GM12892 (cell line): ENCODE measurements around the gene CEP112.

Experiments
- DNase-seq: peaks from one replicate; pipeline ENCODE4 v3.0.0; 2011; ENCODE audit not compliant: insufficient read length
- FAIRE-seq: peaks from 2 replicates; lab custom pipeline; 2011; peaks lifted over from hg19 to GRCh38; lab: Jason Lieb, UNC
- POLR2A ChIP-seq: IDR thresholded peaks from 2 replicates; pipeline ENCODE4 v1.6.1; 2011; ENCODE audit warnings: low read depth, low read length, control low read depth
- POLR2AphosphoS5 ChIP-seq: IDR thresholded peaks from 2 replicates; pipeline ENCODE4 v1.6.1; 2011; ENCODE audit warnings: low read depth, low read length, control low read depth
- TAF1 ChIP-seq: IDR thresholded peaks from 2 replicates; pipeline ENCODE4 v1.6.1; 2011; ENCODE audit warnings: low read depth, mild to moderate bottlenecking, control low read depth, low read length, borderline replicate concordance

CEP112 gene

DNA sequence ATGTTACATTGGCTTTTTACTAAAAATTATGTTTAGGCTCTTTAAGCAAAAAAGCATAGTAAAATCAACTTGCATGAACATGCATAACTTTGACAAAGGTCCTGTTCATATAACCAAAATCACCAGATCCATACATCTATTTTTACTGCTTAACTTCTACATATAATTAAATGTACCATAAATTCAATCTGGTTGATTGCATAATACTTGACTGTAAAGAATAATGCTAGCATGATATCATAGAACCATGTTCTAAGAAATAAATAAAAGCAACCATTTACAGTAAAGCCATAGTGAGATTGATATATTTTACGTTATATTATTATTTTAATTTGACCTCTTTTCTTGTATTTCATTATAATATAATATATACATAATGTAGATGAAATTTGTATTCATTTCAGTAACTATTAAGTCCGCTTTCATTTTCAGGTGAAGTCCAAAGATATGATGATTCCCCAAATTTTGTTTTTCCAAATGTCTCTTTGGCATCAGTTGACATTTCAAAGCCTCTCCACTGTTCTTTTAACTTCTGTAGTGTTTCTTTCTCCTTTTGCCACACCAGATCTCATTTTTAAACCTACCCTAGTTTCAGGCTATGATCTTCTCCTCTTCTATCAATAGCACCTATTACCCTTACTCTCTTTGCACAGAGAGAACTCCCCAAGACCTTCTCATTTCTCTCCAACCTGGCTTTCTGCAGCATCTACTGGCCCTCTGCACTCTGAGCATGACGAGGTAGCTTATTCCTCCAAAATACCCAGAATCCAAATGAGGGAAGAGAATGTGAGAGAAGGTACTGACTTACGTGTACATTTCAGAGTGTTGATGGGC lies 35.5 kb upstream of the CEP112 start:
- no peak for FAIRE-seq
- no peak for TF ChIP-seq POLR2A
- TF ChIP-seq POLR2AphosphoS5 = no peak
- no peak for TF ChIP-seq TAF1

DNA sequence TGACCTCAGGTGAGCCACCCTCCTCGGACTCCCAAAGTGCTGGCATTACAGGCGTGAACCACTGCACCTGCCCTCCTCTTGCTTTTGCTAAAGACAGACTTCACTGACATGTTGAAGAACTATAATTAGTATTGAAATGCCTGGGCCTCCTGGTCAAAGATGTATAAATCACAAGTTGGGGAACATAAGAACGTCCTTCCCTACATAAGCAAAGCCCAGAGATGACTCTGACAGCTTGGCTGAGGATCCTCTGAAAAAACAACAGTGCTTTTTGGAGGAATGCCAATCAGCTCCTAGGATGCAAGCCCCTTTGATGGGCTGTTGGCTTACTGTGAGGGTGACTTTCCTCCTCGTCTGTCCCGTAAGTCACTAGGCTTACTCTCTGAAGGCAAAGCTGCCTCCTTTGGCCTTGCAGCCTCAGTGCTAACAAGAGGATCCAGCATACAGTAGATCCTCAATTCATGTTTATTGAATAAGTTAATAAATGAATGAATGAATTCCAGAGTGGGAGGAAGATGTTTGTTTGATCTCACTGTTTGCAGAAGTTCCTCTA lies 30.9 kb upstream of the CEP112 start:
- no peak for FAIRE-seq
- no peak for DNase-seq

More for the DNA sequence above, 35.5 kb upstream of the CEP112 start:
- DNase-seq = no peak

DNA sequence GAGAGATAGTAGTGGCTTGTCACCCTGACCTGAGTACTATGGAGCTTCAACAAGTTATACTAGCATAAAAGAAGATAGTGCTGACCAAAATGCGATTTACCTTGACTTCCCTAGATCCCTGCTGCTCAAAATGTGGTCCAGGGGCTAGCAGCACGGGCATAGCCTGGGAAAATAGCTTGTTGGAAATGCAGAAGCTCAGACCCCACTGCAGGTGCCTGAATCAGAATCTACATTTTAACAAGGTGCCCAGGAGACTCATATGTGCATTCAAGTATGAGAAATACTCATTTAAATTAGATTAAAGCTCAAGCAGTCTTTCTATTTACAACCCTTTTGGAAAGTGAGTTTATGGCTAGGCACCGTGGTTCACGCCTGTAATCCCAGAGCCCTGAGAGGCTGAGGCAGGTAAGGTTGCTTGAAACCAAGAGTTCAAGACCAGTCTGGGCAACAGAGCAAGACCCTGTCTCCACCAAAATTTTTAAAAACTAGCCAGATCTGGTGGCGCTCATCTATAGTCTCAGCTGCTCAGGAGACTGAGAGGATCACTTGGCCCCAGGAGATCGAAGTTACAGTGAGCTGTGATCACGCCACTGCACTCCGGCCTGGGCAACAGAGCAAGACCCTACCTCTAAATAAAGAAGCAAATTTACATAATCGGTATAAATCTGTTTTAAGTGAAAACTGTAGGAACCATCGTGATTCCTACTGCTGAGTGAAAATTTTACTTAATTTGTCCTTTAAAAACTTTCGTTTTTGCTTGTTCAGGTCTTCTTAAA lies 30.0 kb upstream of the CEP112 start:
- FAIRE-seq (no peak), DNase-seq (no peak)
- TF ChIP-seq TAF1 = no peak
- no peak for TF ChIP-seq POLR2AphosphoS5
- TF ChIP-seq POLR2A = no peak

More for the DNA sequence above, 30.9 kb upstream of the CEP112 start:
- TF ChIP-seq TAF1 = no peak
- no peak for TF ChIP-seq POLR2AphosphoS5
- TF ChIP-seq POLR2A = no peak

DNA sequence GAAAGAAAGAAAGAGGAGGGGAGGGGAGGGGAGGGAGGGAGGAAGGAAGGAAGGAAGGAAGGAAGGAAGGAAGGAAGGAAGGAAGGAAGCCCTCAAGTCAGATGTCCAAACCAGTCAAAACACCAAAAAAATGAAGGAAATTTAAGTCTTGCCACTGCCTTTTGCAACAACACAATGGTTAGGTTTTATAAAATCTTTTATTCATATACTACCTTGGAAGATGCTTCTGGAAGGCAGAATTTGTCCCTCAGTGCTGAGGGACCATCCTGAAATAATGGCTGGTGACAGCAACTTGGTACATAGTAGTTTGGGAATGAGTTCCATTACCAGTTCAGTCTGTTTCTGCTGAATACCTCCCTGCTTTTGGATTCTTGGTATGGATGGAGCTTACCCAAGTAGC lies 29.4 kb upstream of the CEP112 start:
- FAIRE-seq (no peak), DNase-seq (no peak)
- TF ChIP-seq POLR2A = no peak
- TF ChIP-seq TAF1 = no peak
- no peak for TF ChIP-seq POLR2AphosphoS5

DNA sequence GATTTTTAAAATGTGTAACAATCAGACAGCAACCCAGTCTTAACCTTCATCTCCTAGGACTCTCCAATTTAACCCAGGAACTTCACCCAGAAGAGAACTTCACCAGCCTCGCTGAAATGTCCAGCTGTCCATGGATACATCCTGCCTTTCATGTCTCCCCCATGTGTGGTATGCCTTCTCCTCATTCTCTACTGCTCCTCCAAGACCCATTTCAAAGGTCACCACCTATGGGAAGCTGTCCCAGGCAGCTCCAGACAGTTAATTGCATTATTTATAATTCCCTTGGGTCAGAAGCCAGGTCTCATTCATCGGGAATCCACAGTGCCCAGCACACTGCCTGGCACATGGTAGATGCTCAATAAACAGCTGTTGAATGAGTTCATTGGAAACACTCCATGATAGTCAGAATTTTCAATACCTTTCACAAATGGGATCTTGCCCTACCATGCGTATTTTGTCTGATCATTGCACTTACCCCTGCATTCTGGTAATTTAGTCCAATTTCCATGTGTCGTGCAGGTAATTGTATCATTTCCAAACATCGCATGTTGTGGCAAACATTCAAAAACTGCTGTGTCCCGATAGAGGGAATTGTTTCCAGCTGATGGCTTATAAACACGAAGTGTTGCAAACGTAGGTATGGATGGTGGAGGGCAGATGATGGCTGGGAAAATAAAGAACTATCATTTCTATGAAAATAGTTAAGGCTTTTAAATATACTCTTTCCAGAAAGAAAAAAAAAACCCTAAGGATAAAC lies 28.3 kb upstream of the CEP112 start:
- FAIRE-seq = no peak

DNA sequence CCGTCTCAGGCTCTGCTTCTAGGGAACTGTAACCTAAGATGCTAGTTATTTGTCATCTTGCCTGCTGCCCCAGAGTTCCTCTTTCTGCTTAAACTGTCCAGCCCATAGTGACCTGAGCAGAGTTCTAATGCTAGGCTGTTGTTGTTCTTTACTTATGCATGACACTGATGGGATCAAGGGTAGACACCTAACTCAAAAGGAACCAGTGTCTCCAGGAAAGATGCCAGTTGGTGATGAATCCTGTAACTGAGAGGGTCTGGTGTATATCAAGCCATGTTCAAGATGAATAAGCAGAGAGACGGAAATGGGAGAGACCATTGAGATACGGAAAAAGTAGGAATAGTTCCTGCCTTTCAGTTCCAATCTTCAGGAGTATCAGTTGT lies 23.6 kb upstream of the CEP112 start:
- TF ChIP-seq POLR2A (no peak), POLR2AphosphoS5 (no peak), TAF1 (no peak)
- no peak for DNase-seq
- FAIRE-seq = no peak

More for the DNA sequence above, 28.3 kb upstream of the CEP112 start:
- TF ChIP-seq POLR2AphosphoS5 (no peak), POLR2A (no peak), TAF1 (no peak)
- no peak for DNase-seq

DNA sequence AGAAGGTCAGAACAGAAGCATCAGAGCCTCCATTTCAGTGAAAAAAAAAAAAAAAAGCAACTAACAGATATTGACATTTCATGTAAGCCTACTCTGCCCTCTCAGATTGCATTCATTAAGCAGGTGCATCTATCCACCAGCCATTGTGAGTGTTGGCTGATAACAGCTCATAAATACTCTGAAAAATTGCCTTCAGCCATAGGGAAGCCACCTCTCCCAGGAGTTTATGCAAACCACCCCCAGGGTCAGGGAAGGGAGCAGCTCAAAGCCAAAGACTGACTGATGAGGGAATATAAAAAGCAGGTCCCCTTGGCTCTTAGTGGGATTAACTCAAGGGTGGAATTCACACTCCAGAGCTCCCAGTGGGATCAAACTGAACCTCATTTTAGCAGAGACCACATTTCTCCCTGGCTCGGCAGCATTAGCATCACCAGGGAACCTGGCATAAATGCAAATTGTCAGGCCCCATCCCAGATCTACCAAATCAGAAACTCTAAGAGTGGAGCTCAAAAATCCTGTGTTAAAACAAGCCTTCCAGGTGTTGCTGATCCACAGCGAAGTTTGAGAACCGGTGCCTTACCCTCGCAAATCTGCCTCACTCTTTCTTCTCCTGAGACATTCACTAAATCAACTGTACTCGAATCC lies 23.1 kb upstream of the CEP112 start:
- DNase-seq = no peak
- no peak for TF ChIP-seq TAF1
- no peak for TF ChIP-seq POLR2A
- FAIRE-seq = no peak

GRCh38 chr17:66211047-66211810 lies 19.3 kb upstream of the CEP112 start:
- TF ChIP-seq TAF1 = no peak
- no peak for TF ChIP-seq POLR2AphosphoS5
- no peak for TF ChIP-seq POLR2A
- DNase-seq (no peak), FAIRE-seq (no peak)

DNA sequence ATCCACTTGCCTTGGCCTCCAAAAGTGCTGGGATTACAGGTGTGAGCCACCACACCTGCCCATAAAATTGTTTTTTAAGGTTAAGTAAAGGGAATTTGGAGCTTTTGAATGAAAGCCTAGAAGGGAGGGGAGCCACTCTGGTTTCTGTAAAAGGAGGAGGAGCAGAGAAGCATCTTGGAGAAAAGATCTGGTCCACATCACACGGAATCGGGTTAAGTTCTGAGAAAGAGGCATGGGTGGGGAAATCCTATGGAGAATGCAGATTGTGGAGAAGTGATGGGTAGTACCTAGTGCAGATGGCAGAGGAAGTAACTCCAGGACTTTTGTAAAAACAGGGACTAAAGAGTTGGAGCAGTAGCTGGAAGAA lies 18.3 kb upstream of the CEP112 start:
- FAIRE-seq = no peak
- no peak for TF ChIP-seq TAF1
- no peak for TF ChIP-seq POLR2AphosphoS5
- no peak for TF ChIP-seq POLR2A
- no peak for DNase-seq

DNA sequence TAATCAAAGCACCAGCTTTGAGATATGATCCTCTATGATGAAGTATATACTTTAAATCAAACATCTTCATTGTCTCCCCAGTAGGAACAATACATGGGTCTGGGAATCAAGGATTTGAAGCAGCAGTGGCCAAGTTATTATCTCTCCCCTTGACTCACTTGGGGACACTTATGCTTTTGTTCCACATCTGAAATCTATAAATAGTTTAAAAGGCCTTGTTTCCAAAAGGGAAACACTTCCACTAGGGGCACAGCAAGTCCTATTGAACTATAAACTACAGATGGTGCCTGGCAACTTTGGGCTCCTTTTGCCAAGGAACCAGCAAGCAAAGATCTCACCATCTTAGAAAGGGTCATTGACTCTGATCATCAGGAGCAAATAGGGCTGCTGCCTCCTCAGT lies 16.0 kb upstream of the CEP112 start:
- TF ChIP-seq POLR2AphosphoS5 (no peak), TAF1 (no peak), POLR2A (no peak)
- no peak for DNase-seq
- no peak for FAIRE-seq
